AG04449 (cell line): ENCODE data around the gene IGSF21.

Source experiments
- CTCF ChIA-PET: fragments of 350-600 bp; formaldehyde crosslinking; extraction: SDS; loops from one replicate; lab custom pipeline; 2021; ENCODE audit warnings: antibody characterized with exemption; lab: Yijun Ruan, JAX
- POLR2A ChIA-PET: fragments of 400-600, 350-600 bp; formaldehyde crosslinking; extraction: SDS; loops from one replicate; lab custom pipeline; 2020; ENCODE audit warnings: antibody characterized with exemption, inconsistent platforms; lab: Yijun Ruan, JAX
- DNase-seq: peaks from one replicate; pipeline ENCODE4 v3.0.0-alpha.2; 2010; ENCODE audit warnings: low read depth, low spot score
- H3K4me3 ChIP-seq: 2 replicates; pipeline ENCODE4 v1.5.1; 2011; ENCODE audit warnings: low read depth, mild to moderate bottlenecking, control low read depth, low read length
- CTCF ChIP-seq: IDR thresholded peaks from one replicate; pipeline ENCODE4 v1.5.1; 2011; ENCODE audit warnings: mild to moderate bottlenecking, moderate library complexity, low read length, control low read depth, inconsistent platforms; ENCODE audit not compliant: insufficient read depth; ENCODE audit errors: missing control alignments

The IGSF21 gene

GRCh38 chr1:18323259-18323658 lies 215.7 kb downstream of the IGSF21 start:
- ChIA-PET CTCF (no interaction called here), POLR2A (no interaction called here)
- H3K4me3 ChIP-seq: no peak overlapping the region
- no peak for DNase-seq
- no peak for TF ChIP-seq CTCF

GRCh38 chr1:18324246-18324645 lies 216.6 kb downstream of the IGSF21 start:
- no peak overlapping the region for H3K4me3 ChIP-seq
- CTCF ChIA-PET: no interaction called here
- TF ChIP-seq CTCF: no peak
- DNase-seq: no peak
- POLR2A ChIA-PET: no interaction called here

- ChIA-PET CTCF (no interaction called here), POLR2A (no interaction called here)
- no peak for DNase-seq
- no peak overlapping the region for H3K4me3 ChIP-seq
- no peak for TF ChIP-seq CTCF
These were observed 217.5 kb downstream of the IGSF21 start for GRCh38 chr1:18325136-18325535.

- no peak overlapping the region for H3K4me3 ChIP-seq
- ChIA-PET CTCF (no interaction called here), POLR2A (no interaction called here)
- DNase-seq: no peak
- TF ChIP-seq CTCF: no peak
These were observed 218.8 kb downstream of the IGSF21 start for GRCh38 chr1:18326211-18326897.

- no peak overlapping the region for H3K4me3 ChIP-seq
- ChIA-PET CTCF (no interaction called here), POLR2A (no interaction called here)
- no peak for TF ChIP-seq CTCF
- no peak for DNase-seq
These were observed 220.1 kb downstream of the IGSF21 start for GRCh38 chr1:18327650-18328049.

- CTCF ChIA-PET: no interaction called here
- TF ChIP-seq CTCF: no peak
- POLR2A ChIA-PET: no interaction called here
- no peak overlapping the region for H3K4me3 ChIP-seq
- DNase-seq: no peak
These were observed 221.2 kb downstream of the IGSF21 start for GRCh38 chr1:18328803-18329202.
